ENCODE measurements around the gene ZDHHC22. TPM values are rescaled to one million over a fixed set of nuclear protein-coding genes. Genes with fewer than 3 reads are reported as not detected.

Gene ZDHHC22
- total and polyA plus RNA-seq, 2 experiments from 2014 or later: 0.12 TPM; not detected in 1

GRCh38 chr14:77084985-77085384 is 56.6 kb downstream of the ZDHHC22 start:
- Histone ChIP-seq H3K27me3 (no peaks in the 10 kb centered on the region), H3K9me3 (ENCODE audit: low read depth) (no peaks in the 10 kb centered on the region), H3K4me1 (ENCODE audit: low read depth) (peaks cover 20% of the 10 kb centered on the region), H3K27ac (no peak overlapping the region), H3K36me3 (no peaks in the 10 kb centered on the region), H3K4me3 (no peak overlapping the region)
- TF ChIP-seq, protein P1, sequence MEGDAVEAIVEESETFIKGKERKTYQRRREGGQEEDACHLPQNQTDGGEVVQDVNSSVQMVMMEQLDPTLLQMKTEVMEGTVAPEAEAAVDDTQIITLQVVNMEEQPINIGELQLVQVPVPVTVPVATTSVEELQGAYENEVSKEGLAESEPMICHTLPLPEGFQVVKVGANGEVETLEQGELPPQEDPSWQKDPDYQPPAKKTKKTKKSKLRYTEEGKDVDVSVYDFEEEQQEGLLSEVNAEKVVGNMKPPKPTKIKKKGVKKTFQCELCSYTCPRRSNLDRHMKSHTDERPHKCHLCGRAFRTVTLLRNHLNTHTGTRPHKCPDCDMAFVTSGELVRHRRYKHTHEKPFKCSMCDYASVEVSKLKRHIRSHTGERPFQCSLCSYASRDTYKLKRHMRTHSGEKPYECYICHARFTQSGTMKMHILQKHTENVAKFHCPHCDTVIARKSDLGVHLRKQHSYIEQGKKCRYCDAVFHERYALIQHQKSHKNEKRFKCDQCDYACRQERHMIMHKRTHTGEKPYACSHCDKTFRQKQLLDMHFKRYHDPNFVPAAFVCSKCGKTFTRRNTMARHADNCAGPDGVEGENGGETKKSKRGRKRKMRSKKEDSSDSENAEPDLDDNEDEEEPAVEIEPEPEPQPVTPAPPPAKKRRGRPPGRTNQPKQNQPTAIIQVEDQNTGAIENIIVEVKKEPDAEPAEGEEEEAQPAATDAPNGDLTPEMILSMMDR (IDR thresholded peaks at IDR 0.05; ENCODE audit: low read depth, low read length): no peak
- no peak for DNase-seq (ENCODE audit: low read depth in 1 of 2, low spot score in 1 of 2)

DNA sequence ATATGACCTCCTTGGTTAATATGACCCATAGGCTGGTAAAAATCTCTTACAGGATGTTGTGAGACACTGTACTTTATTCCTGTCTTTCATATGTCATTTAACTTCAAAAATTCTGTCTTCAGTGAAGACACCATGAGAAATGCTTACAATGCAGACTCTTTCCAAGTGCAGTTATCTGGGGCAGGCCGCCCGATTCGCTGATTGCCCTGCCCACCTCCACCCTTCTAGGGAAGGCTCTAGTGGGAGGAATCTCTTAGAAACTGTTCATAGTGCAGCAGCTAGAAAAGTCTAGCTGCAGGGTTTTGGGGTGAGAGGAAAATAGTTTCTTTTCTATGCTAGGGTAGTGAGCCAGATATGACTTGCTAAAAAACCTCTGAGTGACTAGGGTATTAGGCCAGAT is 58.5 kb downstream of the ZDHHC22 start:
- DNase-seq (ENCODE audit: low read depth in 1 of 2, low spot score in 1 of 2): no peak
- no peaks in the 10 kb centered on the region for H3K9me3 ChIP-seq (ENCODE audit: low read depth)
- H3K27me3 ChIP-seq: no peaks in the 10 kb centered on the region
- TF ChIP-seq, protein P1 (IDR thresholded peaks at IDR 0.05; ENCODE audit: low read depth, low read length): no peak
- no peak overlapping the region for H3K4me3 ChIP-seq
- no peak overlapping the region for H3K27ac ChIP-seq
- H3K36me3 ChIP-seq: no peaks in the 10 kb centered on the region
- H3K4me1 ChIP-seq (ENCODE audit: low read depth): peaks cover 20% of the 10 kb centered on the region

- Histone ChIP-seq H3K4me1 (ENCODE audit: low read depth) (peaks cover 20% of the 10 kb centered on the region), H3K27me3 (no peaks in the 10 kb centered on the region)
These were observed 59.2 kb downstream of the ZDHHC22 start for GRCh38 chr14:77082356-77082755.

More at GRCh38 chr14:77082356-77082755, 59.2 kb downstream of the ZDHHC22 start:
- Histone ChIP-seq H3K4me3 (no peak overlapping the region), H3K27ac (no peak overlapping the region), H3K36me3 (no peaks in the 10 kb centered on the region), H3K9me3 (ENCODE audit: low read depth) (no peaks in the 10 kb centered on the region)
- TF ChIP-seq, protein P1 (IDR thresholded peaks at IDR 0.05; ENCODE audit: low read depth, low read length): no peak
- DNase-seq (ENCODE audit: low read depth in 1 of 2, low spot score in 1 of 2): no peak

Other genes with a start within 250 kb of the ZDHHC22 start
- 128 and 185 TPM in 2 replicates for gene IRF2BPL, start 113.1 kb downstream of the ZDHHC22 start, total RNA-seq
- 43.7 and 88.2 TPM in 2 replicates for gene IRF2BPL, start 113.1 kb downstream of the ZDHHC22 start, polyA plus RNA-seq
- 31.3 and 35.3 TPM in 2 replicates for gene CIPC, start 43.5 kb downstream of the ZDHHC22 start, total RNA-seq
- 16.4 and 16.5 TPM in 2 replicates for gene CIPC, start 43.5 kb downstream of the ZDHHC22 start, polyA plus RNA-seq
- gene TMEM63C, start 40.0 kb upstream of the ZDHHC22 start, total RNA-seq: 0.36 and 0.74 TPM in 2 replicates
- gene TMEM63C, start 40.0 kb upstream of the ZDHHC22 start, polyA plus RNA-seq: 0.80 and 1.1 TPM in 2 replicates
- 0.09 TPM in 1 of 2 replicates, not detected in the other for gene NGB, start 129.4 kb upstream of the ZDHHC22 start, total RNA-seq
- not detected in 2 replicates for gene NGB, start 129.4 kb upstream of the ZDHHC22 start, polyA plus RNA-seq
- gene POMT2, start 179.1 kb upstream of the ZDHHC22 start, total RNA-seq: 29.2 and 32.1 TPM in 2 replicates
- gene POMT2, start 179.1 kb upstream of the ZDHHC22 start, polyA plus RNA-seq: 32.3 and 40.8 TPM in 2 replicates
- gene GSTZ1, start 179.2 kb upstream of the ZDHHC22 start, total RNA-seq: 43.7 and 51.2 TPM in 2 replicates
- gene GSTZ1, start 179.2 kb upstream of the ZDHHC22 start, polyA plus RNA-seq: 45.0 and 52.3 TPM in 2 replicates
- gene TMED8, start 235.3 kb upstream of the ZDHHC22 start, total RNA-seq: 6.6 and 8.9 TPM in 2 replicates
- 3.4 and 6.2 TPM in 2 replicates for gene TMED8, start 235.3 kb upstream of the ZDHHC22 start, polyA plus RNA-seq
- gene SAMD15, start 235.6 kb upstream of the ZDHHC22 start, total RNA-seq: 2.2 and 3.6 TPM in 2 replicates
- 0.45 and 2.1 TPM in 2 replicates for gene SAMD15, start 235.6 kb upstream of the ZDHHC22 start, polyA plus RNA-seq

Measured in cardiac muscle cell (in vitro differentiated cells and primary cell).